Stimulated activated CD4-positive, alpha-beta T cell treated with anti-CD3 and anti-CD28 coated beads, Interleukin-12 subunit alpha, Interleukin-12 subunit beta, amount 100 ng/mL, for 4 hours (primary cell): ENCODE data around the gene MAPKAPK2.

Experiments
- DNase-seq: peaks from one replicate; pipeline ENCODE4 v3.0.0-alpha.2; 2020

Gene MAPKAPK2

DNA sequence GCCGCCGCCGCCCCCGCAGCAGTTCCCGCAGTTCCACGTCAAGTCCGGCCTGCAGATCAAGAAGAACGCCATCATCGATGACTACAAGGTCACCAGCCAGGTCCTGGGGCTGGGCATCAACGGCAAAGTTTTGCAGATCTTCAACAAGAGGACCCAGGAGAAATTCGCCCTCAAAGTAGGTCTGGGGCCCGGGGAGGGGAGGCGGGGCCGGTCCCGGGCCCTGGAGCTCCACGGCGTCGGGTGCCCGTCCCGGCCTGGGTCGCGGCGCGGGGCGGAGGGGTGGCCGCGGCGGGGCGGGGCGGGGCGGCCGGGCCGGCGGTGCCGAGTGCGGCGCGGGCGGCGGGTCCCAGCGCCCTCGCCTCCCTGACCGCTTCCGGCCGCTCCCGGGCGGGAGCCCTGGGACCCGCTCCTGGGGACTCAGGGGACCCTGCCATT lies 646 bp downstream of the MAPKAPK2 start:
- peak; percentile 29 for DNase-seq

DNA sequence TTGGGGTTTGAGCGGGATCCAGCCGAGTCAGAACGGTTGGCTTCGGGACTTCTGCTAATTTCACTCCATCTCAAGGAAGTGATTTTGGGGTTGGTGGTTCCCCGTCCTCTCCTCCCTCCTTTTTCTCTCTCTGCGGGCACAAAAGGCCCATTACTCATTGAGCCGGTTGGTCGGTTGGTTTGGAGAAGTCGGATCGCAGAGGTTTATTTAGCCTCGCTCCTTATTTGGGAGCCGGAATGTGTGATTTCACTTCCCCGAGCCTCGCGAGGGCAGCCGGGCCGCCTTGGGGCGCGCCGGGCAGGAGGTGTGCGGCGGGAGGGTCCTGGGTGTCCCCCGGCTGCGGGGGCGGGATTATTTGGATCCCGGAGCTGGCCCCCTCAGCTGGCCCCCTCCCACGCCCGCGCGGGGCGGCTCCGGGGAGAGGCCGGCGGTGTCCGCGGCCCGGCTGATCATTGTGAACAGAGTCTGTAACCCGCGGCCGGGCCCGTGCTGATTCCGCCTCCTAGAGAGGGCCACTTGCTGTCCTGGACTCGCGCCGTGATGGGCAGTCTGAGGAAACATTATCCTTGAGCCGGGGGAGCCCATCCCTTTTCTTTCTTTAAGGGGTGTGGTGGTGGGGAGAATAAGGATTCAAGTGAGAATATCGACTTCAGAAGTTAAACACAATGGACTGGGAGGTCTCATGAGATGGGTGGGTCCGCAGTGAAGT lies 1.2 kb downstream of the MAPKAPK2 start:
- DNase-seq = no peak

DNA sequence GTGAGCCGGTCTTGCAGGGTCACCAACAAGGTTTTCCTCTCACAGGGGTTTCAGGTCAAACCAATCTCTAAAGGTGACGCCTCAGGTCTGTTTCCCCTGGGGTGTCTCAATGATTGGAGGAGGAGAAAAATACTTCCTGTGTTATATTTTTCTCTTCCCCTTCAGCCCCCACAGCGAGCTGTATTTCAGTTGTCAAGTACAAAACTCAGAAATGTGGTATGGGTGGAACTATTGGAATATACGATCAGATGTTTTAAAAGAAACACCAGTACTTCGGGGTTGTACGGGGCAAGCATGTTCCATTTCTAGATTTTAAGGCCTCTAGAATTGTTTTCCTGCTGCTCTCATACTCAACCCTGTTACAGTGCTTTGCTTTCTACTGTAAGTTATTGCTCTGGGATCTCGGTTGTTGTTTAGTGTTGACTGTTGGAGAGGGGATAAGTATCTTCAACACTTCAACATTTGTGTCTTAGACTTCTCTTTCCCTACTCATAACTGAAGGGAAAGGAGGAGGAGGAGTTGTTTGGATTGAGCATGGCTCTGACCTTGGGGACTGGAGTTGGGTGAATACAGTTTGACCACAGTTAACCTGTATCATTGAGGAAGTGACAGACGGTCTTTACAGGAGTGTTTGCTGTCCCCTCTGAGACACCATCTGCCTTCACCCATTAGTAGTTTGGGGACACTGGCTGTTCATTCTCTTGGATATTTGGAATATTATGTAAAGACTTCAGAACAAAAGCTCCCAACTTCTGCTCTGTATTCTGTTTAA lies 2.0 kb downstream of the MAPKAPK2 start:
- no peak for DNase-seq

DNA sequence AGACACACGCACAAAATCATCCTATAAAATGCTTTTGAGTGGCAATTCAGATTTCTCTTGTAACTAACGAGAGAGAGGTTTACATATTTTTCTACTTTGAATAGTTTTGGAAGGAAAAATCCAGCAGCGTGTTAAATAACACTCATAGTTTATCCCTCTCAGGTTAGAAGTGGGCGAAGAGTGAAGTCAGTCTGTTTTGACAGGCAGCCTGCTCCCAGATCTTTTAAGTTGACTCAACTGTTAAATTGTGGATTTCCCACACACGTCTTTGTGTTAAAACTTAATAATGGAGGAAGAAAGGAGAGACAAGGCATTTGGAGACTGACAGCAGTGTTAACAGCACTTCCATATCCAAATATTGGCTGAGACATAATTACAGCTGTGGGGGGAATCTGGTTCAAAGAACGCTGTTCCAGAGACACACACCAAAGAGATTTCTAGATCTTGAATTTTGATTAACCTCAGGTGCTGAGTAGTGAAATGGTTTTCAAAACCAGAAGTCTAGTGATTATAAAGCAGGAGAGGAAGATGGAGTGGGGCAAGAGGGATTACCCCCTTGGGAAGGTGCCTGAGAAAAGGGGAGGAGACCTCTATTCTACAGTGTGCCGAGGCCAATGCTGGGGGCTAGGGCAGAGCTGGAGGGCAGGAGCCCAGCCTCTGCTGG lies 2.7 kb downstream of the MAPKAPK2 start:
- DNase-seq = no peak

DNA sequence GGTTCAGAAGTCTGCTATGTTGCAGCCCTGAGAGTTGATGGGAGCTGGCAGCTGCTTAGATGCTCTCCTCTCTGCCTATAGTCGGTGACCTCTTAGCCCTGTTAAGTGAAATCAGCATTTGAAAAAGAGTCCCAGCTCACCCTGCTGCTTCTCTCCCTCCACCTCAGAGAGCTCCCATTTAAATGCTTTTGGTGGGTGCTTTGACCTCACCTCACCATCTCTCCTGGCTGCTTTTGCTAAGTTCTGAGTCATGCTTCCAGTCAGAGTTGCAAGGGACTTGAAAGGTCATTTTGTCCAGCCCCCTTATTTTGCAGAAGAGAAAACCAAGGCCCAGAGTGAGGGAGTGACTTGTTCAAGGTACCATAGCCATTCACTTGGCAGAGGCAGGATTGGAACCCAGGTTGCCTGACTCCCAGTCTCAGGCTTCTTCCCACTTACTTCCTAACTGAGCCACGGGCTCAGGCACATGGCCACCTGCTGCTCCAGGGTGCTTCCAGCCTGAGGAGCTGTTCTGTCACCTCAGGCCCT lies 3.3 kb downstream of the MAPKAPK2 start:
- no peak for DNase-seq

DNA sequence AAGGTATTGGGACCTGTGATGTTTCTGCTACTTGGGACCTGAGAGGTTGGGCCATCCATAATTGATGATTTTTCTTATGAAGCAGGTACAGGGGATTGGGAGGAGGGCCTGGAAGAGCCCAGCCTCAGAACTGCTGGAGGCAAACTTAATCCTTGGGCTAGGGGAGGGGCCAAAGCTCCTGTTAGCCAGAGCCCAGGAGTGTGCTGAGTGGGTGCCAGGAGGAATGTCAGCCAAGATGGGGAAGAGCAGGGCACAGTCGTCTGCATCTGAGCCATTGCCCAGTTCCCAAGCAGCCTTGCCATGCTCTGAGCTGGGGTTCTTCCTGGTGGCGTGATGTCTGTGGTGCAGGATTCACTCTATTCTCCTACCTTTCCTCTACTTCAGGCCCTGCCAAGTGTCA lies 5.8 kb downstream of the MAPKAPK2 start:
- DNase-seq = no peak

DNA sequence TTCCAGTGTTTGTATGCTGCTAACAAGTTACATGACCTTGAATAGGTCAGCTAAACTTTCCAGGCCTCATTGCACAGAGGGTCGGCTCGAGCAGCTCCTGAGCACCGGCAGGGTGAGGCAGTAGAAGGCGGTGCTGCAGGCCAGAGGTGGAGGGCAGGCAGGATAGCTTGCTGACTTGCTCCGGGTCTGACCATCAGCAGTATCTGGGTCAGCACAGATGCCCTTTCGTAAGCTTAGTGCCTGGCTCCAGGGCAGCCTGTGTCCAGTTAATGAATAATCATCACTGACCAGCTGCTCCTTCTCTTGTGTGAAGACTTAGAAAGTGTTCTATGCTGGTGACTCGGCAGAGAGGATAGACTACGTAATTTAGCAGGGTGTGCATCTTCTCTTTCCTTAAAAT lies 6.9 kb downstream of the MAPKAPK2 start:
- no peak for DNase-seq

DNA sequence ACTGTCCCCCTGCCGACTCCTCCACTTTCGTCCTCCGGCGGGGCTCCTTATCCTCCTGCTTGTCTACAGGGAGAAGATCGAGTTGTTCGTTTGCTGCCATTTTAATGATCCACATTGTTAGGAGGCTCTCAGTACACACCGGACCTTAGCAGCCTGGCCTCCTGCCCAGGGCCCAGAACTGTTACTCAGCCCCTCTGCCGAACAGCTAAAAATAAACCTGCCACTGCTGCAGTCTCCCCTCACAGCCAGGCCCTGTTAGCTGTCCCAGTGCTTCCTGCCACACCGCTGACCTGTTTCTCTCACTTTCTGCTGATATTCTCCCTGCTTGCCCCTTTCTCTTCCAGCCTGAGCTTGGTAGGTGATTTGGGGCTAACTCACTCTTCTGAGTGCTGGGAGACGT lies 8.3 kb downstream of the MAPKAPK2 start:
- no peak for DNase-seq

DNA sequence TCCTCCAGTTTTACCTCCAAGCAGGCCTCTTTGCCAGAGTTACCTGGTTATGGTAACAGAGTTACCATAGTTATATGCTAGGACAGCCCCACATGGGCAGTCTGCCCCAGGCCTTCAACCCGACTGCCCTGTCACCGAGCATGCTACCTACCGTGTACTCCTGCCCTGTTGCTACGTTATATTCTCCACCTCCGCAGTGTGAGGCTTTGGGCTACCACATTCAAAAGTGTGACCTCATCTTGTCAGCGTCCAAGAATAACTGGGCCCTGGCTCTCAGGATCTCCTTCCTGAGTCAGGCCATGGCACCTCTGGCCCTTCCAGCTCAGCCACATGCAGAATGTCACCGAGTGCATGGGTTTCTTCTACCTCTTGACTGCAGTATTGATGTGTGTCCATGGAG lies 8.9 kb downstream of the MAPKAPK2 start:
- no peak for DNase-seq

DNA sequence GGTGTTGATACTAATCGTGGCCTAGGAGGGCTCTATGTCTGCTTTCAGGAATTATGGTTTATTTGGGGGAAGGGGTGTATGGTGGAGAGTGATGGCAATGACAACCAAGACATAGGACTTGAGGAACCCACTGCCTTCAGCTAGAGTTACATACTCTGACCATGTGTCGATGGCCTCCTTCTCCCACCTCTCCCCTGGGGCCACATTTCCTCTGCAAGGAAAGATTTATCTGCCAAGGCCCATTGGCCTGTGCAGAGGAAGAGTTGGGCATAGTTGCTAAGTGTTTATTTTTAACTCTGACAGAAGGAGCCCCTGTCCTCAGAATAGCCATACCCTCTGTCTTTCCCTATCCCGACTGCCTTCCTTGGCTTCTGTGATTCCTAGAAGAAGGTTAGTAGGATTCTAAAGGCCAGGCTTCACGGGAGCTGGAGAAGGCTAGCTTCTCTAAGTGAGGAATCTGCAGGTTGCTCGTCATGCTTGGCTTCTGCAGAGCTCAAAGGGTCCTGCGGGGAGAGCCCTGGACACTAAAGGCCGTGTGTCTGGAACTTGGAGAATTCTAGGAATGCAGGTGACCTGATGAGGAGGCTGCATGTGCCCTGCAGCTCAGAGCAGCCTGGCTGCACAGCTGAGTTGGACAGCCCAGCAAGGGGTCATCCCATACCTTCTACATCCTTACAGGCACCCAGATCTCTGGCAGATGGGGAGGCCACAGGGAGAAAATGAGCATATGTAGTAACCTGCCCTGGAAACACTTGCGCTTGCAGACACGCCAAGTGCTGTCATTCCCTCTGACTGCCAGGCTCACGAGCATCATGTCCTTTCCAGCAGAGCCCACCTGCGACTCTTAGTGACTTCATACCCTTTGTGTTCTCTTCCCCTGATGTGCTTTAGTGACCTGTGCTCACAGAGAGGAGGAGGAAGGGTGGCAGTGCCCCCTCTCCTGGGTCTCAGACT lies 9.7 kb downstream of the MAPKAPK2 start:
- DNase-seq = no peak

DNA sequence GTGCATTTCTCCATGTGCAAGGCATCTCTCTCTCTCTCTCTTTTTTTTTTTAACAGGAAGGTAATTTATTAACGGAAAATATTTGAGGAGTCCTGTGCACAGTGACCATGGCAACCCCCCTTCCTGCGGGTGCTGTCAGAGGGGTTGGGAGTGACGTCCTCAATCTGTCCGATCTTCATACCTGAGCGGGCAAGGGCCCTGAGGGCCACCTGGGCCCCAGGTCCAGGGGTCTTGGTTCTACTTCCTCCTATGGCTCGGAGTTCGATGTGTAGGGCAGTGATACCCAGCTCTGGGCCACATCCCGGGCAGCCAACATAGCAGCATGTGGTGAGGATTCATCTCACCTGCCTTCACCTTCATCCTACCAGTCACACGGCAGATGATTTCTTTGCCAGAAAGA lies 11.0 kb downstream of the MAPKAPK2 start:
- no peak for DNase-seq

DNA sequence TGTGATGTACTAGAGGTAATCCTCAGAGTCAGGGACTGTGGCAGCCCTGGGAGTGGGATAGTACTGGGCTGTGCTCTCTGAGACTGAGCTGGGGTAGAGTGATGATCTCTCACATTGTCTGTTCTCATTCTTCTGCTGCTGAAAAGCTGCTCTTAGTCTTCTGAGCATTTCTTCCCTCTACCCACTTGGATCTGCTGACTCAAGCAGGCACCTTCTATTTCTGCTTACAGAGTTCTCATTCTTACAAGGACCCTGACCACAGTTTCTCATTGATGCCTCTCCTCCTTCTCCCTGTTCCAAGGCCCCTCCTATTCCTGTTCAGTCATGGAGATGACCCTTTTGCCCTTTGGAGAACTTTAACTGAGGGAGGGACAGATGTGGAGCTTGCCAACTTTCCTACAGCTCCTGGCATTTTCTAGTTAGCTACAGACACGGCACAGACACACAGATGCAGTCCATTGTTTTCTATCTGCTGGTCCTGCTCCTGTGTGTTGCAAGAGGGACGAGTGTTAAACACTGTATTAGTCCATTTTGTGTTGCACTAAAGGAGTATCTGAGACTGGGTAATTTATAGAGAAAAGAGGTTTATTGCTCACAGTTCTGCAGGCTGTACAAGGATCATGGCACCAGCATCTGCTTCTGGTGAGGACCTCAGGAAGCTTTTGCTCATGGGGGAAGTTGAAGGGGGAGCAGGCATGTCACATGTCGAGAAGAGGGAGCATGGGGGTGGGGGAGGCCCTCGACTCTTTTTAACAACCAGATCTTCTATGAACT lies 12.3 kb downstream of the MAPKAPK2 start:
- no peak for DNase-seq

DNA sequence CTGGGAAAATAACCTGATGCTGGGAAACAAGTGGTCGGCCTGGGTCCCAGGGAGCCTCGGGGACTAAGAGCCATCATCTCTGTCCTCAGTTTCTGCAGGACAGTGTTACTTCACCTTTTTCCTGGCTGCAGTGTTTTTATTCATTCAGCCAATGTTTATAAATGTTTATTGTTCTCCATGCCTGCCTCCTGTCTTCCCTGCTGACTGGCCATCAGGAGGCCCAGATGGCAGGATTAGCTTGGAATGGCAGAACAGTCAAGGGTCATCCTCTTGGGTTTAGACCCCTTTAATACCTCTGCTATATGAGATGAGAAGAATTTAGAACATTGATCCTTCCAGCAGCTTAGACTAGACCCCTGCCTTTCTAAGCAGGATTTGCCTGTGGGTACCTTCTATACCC lies 13.3 kb downstream of the MAPKAPK2 start:
- DNase-seq = no peak

DNA sequence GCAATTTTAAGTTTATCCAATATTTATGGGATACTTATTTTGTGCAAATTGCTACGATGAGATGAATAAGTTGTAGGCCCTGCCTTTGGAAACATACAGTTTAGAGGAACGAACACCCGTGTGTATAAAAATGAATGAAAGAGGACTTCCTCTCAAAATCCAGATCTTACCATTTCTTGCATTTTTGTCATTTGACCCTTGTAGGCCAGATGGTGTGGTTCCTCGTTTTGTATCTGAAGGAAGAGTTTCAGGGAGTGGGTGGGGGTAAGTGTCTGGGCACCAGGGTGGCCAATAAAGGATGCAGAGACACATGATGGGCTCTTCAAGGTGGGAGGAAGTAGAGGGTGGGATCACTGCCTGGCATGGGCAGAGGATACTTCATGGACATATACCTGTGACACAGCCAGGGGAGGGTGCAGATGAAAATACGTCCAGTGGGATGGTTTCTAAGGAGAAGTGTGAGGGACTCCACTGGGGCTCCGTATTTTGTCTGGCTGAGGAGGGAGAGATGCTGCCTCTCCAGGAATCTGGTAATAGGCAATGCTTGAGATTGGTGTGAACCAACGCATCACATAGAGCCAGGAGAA lies 14.4 kb downstream of the MAPKAPK2 start:
- no peak for DNase-seq

DNA sequence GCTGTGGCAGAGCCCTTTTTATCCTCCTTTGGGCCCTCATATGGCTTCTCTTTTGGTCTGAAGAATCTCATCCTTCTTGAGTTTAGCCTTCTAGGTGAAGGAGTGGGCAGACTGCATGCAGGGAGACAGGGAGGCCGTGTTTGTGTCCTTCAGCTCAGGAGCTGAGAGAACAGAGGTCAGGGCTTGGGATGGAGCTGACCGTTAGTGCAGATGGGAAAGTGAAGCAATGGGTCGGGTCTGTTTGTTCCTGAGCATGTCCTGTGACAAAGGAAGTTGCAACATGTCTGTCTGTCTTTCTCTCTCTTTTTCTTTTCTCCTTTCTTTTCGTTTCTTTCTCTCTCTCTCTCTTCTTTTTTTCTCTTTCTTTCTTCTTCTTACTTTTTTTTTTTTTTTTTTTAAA lies 14.9 kb downstream of the MAPKAPK2 start:
- DNase-seq = no peak

DNA sequence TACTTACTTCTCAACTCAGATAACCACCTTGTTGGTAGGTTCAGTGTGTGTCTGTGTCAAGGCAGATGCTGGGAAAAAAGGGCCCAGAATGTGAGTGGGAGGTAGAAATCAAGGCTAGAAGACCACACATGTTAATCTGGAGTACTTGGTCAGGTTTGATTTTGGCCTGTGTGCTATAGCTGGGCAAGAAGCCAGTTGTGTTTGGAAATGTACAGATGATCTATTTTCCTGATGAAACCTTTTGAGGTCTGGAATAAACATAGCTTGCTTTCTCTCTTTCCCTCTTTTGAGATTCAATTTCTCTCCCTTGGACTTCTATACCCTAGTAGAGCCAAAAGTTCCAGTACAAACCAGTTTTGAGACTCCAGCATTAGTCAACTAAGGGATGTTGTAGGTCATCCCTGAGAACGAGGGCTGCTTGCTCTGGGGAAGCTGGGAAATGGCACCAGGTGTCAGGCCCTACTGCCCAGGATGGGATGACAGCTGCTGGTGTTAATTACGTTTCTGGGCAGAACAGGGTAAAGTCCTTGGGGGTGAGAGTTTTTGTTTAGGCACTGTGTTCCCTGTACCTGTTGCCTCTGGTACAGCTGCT lies 15.8 kb downstream of the MAPKAPK2 start:
- no peak for DNase-seq

DNA sequence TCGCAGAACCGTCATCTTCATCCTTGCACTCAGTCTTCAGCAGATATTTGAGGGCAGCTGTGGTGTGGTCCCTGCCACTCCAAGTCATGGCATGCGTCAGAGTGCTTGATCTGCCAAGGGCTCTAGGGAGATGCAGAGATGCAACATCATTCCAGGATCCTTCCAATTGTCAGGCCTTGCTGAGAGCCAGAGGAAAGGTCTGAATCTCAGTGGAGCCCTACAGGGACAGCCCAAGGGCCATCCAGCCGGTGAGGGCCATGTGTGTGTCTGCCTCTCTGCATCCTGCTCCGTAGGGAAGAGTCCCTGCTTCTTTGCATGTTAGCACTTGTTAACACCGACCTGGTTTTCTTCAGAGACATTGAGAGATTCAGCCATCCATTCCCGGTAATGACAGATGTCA lies 17.6 kb downstream of the MAPKAPK2 start:
- DNase-seq = no peak

DNA sequence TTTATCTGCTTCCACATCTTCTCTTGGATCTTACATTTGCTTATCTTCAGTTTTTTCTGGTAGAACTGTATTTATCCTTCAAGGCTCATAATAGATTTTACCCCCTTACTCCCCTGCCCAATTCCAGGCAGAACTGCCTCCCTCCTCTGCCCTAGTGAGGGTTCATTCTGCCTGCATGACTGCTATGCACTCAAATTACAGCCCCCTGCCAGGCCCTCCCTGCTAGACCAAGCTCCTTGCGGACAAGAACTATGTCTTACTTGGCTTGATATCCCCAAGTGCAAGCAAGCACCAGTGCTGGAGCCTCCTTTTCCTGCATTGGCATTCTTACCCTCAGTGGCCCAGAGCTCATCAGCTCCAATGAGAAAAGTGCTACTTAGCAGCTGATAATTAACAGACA lies 18.1 kb downstream of the MAPKAPK2 start:
- DNase-seq = no peak

DNA sequence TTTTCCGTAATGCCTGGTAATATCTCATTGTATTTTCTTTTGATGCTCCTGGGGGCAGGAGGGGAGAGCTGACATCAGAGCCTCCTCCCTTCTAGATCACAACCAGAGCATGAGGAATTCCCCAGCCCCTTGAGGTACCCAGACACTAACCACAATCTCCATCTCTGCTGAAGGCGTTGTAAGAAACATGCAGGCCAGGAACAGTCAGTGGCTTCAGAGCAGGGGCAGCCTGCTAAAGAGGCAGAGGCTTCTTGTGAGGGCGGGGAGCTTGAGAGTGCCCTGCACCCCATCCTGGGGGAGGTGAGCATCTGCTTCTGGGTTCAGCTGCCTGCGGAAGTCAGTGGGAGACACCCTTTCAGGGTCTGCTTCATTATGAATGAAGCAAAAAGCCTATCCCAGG lies 19.0 kb downstream of the MAPKAPK2 start:
- DNase-seq = peak; percentile 38

DNA sequence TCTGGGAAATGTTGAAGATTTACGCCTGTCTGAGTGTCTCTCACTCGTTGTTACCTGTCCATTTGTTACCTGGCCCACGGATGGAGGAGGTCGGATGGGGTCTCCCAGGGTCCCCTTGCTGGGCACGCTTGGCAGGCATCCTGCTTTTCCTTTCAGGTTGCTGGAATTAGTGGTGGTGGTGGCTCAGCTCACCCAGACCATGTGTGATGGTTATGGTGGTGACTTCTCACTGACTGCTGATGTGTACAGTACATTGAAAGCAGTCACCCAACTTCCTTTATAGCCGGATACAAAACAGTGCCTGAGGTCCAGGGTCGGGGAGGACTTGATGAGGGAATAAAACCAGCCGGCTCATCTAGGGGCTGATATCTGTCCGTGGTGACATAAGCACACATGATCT lies 19.5 kb downstream of the MAPKAPK2 start:
- DNase-seq = no peak

DNA sequence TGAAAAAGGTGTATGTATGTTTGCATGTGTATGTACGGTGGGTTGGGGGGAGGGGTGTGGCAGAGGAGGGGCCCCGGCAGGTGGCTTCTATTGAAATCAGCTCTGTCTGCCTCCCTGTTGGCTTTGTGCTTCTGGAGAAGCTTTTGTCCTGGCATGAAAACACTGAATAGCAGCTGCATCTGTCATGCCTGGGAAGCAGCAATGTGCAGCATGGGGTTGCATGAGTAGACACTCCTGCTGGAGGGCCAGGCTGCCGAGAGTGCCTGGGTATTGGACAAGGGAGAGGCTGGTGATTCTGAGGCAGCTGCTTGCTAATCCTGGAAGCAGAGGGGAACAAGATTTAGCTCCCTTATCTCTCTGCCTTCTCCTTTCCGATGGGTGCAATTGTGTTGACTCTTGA lies 20.5 kb downstream of the MAPKAPK2 start:
- no peak for DNase-seq
